PC-3 (cell line): ENCODE results near the gene AEBP1. TPM values are rescaled to one million over a fixed set of nuclear protein-coding genes. Genes with fewer than 3 reads are reported as not detected.

ENCODE experiments used
- ATAC-seq: fragments of 200-7000 bp; cut with Tn5 transposase; 2 replicates; pipeline ENCODE4 v1.9.1; 2020; ENCODE audit warnings: mild to moderate bottlenecking, moderate library complexity
- BruUV-seq: library from RNA; stranded (reverse); fragments of 400-500 nt; replicated peaks from 2 replicates; lab custom pipeline; 2021; lab: Mats Ljungman, UMichigan
- CTCF ChIA-PET: fragments of 300-600 bp; sonication (Branson Sonifier 250); formaldehyde crosslinking; loops from one replicate; lab custom pipeline; 2022; ENCODE audit warnings: antibody characterized with exemption; lab: Charles Lee
- POLR2A ChIA-PET: fragments of 300-600 bp; sonication (Branson Sonifier 250); formaldehyde crosslinking; loops from one replicate; lab custom pipeline; 2022; ENCODE audit warnings: antibody characterized with exemption; ENCODE audit not compliant: unreplicated experiment; lab: Charles Lee
- DNase-seq: peaks from one replicate; pipeline ENCODE4 v3.0.0-alpha.2; 2015
- H2AFZ ChIP-seq: fragments of 300-600 bp; sonication (generic); 2 replicates; pipeline ENCODE4 v1.6.0; 2016; ENCODE audit warnings: antibody characterized with exemption, low read length
- H3F3A ChIP-seq: fragments of 300-600 bp; sonication (generic); one replicate; pipeline ENCODE4 v1.6.0; 2017; ENCODE audit warnings: antibody characterized with exemption, low read length, control low read depth, mild to moderate bottlenecking; ENCODE audit not compliant: unreplicated experiment
- H3K27ac ChIP-seq: fragments of 300-600 bp; sonication (generic); 2 replicates; pipeline ENCODE4 v1.5.1; 2016; ENCODE audit warnings: mild to moderate bottlenecking, low read length
- H3K27me3 ChIP-seq: fragments of 300-600 bp; sonication (generic); 2 replicates; pipeline ENCODE4 v1.6.1; 2016; ENCODE audit warnings: low read length, mixed read lengths
- H3K36me3 ChIP-seq: fragments of 300-600 bp; sonication (generic); 2 replicates; pipeline ENCODE4 v1.6.1; 2016; ENCODE audit warnings: low read depth, mixed run types, low read length, mixed read lengths
- H3K4me1 ChIP-seq: fragments of 300-600 bp; sonication (generic); 2 replicates; pipeline ENCODE4 v1.5.1; 2016; ENCODE audit warnings: low read length; ENCODE audit not compliant: insufficient read depth
- H3K4me2 ChIP-seq: fragments of 300-600 bp; sonication (generic); 2 replicates; pipeline ENCODE4 v1.6.0; 2016; ENCODE audit warnings: low read length
- H3K4me3 ChIP-seq: fragments of 300-600 bp; sonication (generic); 2 replicates; pipeline ENCODE4 v1.5.1; 2016; ENCODE audit warnings: mild to moderate bottlenecking, low read length, mixed read lengths
- H3K79me2 ChIP-seq: fragments of 300-600 bp; sonication (generic); 2 replicates; pipeline ENCODE4 v1.6.1; 2017; ENCODE audit warnings: low read length, mixed read lengths
- H3K9ac ChIP-seq: fragments of 300-600 bp; sonication (generic); 2 replicates; pipeline ENCODE4 v1.6.0; 2016; ENCODE audit warnings: mild to moderate bottlenecking, low read length
- H3K9me2 ChIP-seq: fragments of 300-600 bp; sonication (generic); replicated peaks from 2 replicates; pipeline ENCODE4 v1.6.1; 2016; ENCODE audit warnings: mixed run types, low read length, mixed read lengths
- H3K9me3 ChIP-seq: fragments of 300-600 bp; sonication (generic); 2 replicates; pipeline ENCODE4 v1.6.1; 2016; ENCODE audit warnings: low read length, mixed read lengths
- H4K20me1 ChIP-seq: fragments of 300-600 bp; sonication (generic); 2 replicates; pipeline ENCODE4 v1.6.1; 2016; ENCODE audit warnings: low read length, mixed read lengths
- EZH2 ChIP-seq: fragments of 300-600 bp; sonication (generic); IDR thresholded peaks from one replicate; pipeline ENCODE4 v1.6.1; 2017; ENCODE audit warnings: antibody characterized with exemption, mild to moderate bottlenecking, low read length; ENCODE audit not compliant: unreplicated experiment
- EZH2phosphoT487 ChIP-seq: fragments of 300-600 bp; sonication (generic); IDR thresholded peaks from 2 replicates; pipeline ENCODE4 v1.6.1; 2018; ENCODE audit warnings: mild to moderate bottlenecking, antibody characterized with exemption, low read length, borderline replicate concordance
- intact Hi-C: fragments of 100-400 bp; cut with micrococcal nuclease; formaldehyde crosslinking; loops from 2 replicates; pipeline ENCODE4 v1.9.0; 2023
- total RNA-seq: library from RNA; depleted of rRNA; stranded (reverse); fragments of >200 nt; gene quantifications from 2 replicates; pipeline ENCODE4 v1.2.3, GENCODE V29; 2014
- TF ChIP-seq, protein P1 (sequence below): fragments of 300-600 bp; sonication (generic); conservative IDR thresholded peaks from 2 replicates; pipeline ENCODE4 v1.5.1; 2017; ENCODE audit warnings: antibody characterized with exemption, low read depth, mild to moderate bottlenecking, low read length

The AEBP1 gene
- total RNA-seq, 1 experiment from 2014 or later: not detected

DNA sequence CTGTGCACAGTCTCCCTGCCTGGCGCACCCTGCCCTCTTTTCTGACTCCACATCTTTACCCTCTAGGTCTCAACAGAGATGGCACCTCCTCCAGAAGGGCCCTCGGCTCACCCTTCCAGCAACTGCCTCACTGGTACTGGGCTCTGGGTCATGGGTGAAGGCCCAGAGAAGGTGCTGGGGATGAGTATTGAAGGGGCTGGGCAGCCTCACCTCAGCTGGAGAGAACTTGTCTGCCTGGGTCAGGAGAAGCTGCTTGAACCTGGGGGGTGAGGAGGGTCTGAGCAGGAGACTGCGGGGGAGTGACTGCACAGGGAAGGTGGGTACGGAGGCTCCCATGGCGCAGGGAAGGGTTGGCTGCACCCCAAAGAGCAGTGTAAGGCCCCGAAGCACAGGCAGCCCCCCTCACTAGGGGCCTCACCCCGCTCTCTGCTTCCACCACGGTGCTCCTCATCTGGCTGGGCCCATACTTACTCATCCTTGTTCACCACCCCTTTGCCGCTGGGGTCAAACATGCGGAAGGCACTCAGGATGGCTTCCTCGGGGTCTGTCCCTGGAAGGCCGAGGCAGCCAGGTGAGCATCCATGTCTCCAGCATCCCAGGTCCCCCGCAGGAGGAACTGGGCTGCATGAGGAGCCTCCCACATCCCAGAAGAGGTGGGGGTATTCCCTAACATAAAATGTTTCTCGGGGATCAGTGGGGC lies 35.3 kb downstream of the AEBP1 start:
- TF ChIP-seq EZH2phosphoT487: no peak
- Histone ChIP-seq H3K36me3 (no peaks in the 10 kb centered on the region), H3F3A (no peaks in the 10 kb centered on the region), H3K27ac (no peak overlapping the region), H3K4me3 (no peak overlapping the region), H2AFZ (no peak overlapping the region), H3K4me2 (no peak overlapping the region), H3K9me3 (no peaks in the 10 kb centered on the region), H3K27me3 (no peaks in the 10 kb centered on the region), H3K9ac (no peak overlapping the region), H3K9me2 (no peaks in the 10 kb centered on the region), H3K79me2 (no peaks in the 10 kb centered on the region), H3K4me1 (no peaks in the 10 kb centered on the region), H4K20me1 (no peaks in the 10 kb centered on the region)
- intact Hi-C loops: no loop called here
- ChIA-PET POLR2A (no interaction called here), CTCF (no interaction called here)
- no peak for DNase-seq
- ATAC-seq: no peak
- no TSS peak for BruUV-seq

DNA sequence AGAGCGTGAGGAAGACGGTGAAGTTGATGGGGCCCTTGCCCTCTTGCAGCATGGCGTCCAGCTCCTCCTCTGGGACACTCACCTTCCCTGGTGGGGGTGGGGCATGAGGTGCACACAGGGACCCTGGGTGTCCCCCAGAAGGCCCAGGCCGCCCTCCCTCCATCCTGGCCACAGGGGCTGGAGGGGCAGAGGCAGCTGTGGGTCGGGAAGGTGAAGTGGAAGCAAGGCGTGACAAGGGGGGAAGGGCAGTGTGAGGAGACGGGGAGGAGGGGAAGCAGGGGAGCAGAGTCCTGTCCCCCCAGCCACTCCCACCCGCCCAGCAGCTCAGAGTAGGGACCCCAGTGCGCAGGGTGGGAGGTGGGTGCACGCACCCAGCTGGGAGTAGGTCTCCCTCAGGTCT lies 36.2 kb downstream of the AEBP1 start:
- no peak overlapping the region for H3K27ac ChIP-seq
- H3K36me3 ChIP-seq: no peaks in the 10 kb centered on the region
- POLR2A ChIA-PET: no interaction called here
- TF ChIP-seq, protein P1, sequence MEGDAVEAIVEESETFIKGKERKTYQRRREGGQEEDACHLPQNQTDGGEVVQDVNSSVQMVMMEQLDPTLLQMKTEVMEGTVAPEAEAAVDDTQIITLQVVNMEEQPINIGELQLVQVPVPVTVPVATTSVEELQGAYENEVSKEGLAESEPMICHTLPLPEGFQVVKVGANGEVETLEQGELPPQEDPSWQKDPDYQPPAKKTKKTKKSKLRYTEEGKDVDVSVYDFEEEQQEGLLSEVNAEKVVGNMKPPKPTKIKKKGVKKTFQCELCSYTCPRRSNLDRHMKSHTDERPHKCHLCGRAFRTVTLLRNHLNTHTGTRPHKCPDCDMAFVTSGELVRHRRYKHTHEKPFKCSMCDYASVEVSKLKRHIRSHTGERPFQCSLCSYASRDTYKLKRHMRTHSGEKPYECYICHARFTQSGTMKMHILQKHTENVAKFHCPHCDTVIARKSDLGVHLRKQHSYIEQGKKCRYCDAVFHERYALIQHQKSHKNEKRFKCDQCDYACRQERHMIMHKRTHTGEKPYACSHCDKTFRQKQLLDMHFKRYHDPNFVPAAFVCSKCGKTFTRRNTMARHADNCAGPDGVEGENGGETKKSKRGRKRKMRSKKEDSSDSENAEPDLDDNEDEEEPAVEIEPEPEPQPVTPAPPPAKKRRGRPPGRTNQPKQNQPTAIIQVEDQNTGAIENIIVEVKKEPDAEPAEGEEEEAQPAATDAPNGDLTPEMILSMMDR: no peak
- TF ChIP-seq EZH2phosphoT487 (no peak), EZH2 (no peak)
- H2AFZ ChIP-seq: no peak overlapping the region
- ATAC-seq (no peak), DNase-seq (no peak)
- H3K27me3 ChIP-seq: no peaks in the 10 kb centered on the region
- intact Hi-C loops: no loop called here
- H3K79me2 ChIP-seq: no peaks in the 10 kb centered on the region
- H3K4me2 ChIP-seq: no peak overlapping the region
- no peaks in the 10 kb centered on the region for H4K20me1 ChIP-seq
- H3K4me3 ChIP-seq: no peak overlapping the region
- BruUV-seq: no TSS peak
- no peaks in the 10 kb centered on the region for H3K9me2 ChIP-seq
- no peaks in the 10 kb centered on the region for H3F3A ChIP-seq
- no peaks in the 10 kb centered on the region for H3K4me1 ChIP-seq
- H3K9ac ChIP-seq: no peak overlapping the region
- no peaks in the 10 kb centered on the region for H3K9me3 ChIP-seq
- CTCF ChIA-PET: no interaction called here

DNA sequence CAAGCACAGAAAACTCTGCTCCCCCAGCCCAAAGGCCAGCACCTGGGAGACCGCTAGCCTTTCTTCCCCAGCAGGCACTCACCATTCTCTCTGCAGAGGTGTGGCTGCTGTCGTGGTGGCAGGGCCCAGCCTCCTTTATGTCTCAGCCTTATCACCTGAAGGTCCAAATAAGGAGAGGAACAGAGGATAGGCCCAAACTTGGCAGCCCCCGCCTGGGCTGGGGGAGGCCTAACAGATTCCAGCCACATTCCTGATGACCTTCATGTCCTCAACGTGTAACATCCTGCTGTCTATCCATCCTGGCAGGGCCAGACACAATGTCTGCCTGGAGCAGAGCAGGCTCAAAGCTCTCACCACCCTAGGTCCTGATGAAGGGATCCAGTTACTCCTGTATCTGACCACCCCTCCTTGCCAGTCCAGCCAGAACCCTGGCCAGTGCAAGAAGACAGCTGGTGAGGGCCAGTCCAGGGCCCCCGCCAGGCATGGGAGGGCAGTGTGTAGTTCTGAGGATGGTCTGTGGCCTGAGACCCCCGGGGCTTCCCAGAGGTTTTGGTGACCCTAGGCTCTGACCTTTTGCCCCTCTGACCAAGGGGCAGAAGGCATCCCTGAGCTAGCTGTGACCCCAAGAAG lies 37.2 kb downstream of the AEBP1 start, which contains the start of gene MYL7:
Gene MYL7 (minus strand): TSS at position 112 of the 630 bp plus-strand sequence. CDS start 27 bp downstream, at position 85.
- TF ChIP-seq EZH2phosphoT487 (no peak), EZH2 (no peak)
- TF ChIP-seq, protein P1: no peak
- DNase-seq (no peak), ATAC-seq (no peak)
- BruUV-seq: no TSS peak
- H3K27ac ChIP-seq: no peak within 1 kb of the TSS
- H3K4me2 ChIP-seq: no peak within 1 kb of the TSS
- no peaks in the 10 kb centered on the region for H3K9me2 ChIP-seq
- no peaks in the 10 kb centered on the region for H3F3A ChIP-seq
- H3K9me3 ChIP-seq: no peaks in the 10 kb centered on the region
- no peak within 1 kb of the TSS for H2AFZ ChIP-seq
- no peaks in the 10 kb centered on the region for H4K20me1 ChIP-seq
- no peak within 1 kb of the TSS for H3K4me3 ChIP-seq
- H3K79me2 ChIP-seq: no peaks in the 10 kb centered on the region
- no peaks in the 10 kb centered on the region for H3K36me3 ChIP-seq
- intact Hi-C loops: no loop called here
- ChIA-PET CTCF (no interaction called here), POLR2A (no interaction called here)
- H3K27me3 ChIP-seq: no peaks in the 10 kb centered on the region
- H3K9ac ChIP-seq: no peak within 1 kb of the TSS
- no peaks in the 10 kb centered on the region for H3K4me1 ChIP-seq
